ENCODE data around the gene NADSYN1. TPM values are rescaled to one million over a fixed set of nuclear protein-coding genes. Genes with fewer than 3 reads are reported as not detected.
A peak's percentile ranks its signal among the peaks of the same experiment; 100 is the strongest.

The NADSYN1 gene
- total and polyA plus RNA-seq, 9 donors, result 16.4 to 39.3 (median 22.2) TPM

GRCh38 chr11:71489311-71490043 lies 36.5 kb downstream of the NADSYN1 start:
- H3K27ac ChIP-seq (ENCODE audit: low read length), result peak overlapping the region; percentile 20
- H3K4me1 ChIP-seq (ENCODE audit: control insufficient read depth, insufficient read depth, low read length), result peaks cover 19% of the 10 kb centered on the region
- peaks cover 48% of the 10 kb centered on the region for H3K36me3 ChIP-seq (ENCODE audit: control insufficient read depth, insufficient read depth, low read length)
- 60% methylated on average over 8 of the region's 15 CpGs for WGBS (ENCODE audit: insufficient coverage)
- peak; percentile 10 for DNase-seq
- no peaks in the 10 kb centered on the region for H3K27me3 ChIP-seq (ENCODE audit: control insufficient read depth, insufficient read depth, low read length)
- H3K4me3 ChIP-seq (ENCODE audit: low read length), result no peak overlapping the region
- no peaks in the 10 kb centered on the region for H3K9me3 ChIP-seq (replicated peaks; ENCODE audit: control insufficient read depth, low read depth, low read length)

- Histone ChIP-seq H3K9me3 (replicated peaks; ENCODE audit: control insufficient read depth, low read depth, low read length) (no peaks in the 10 kb centered on the region), H3K27ac (ENCODE audit: low read length) (no peak overlapping the region), H3K4me3 (ENCODE audit: low read length) (no peak overlapping the region), H3K27me3 (ENCODE audit: control insufficient read depth, insufficient read depth, low read length) (no peaks in the 10 kb centered on the region), H3K4me1 (ENCODE audit: control insufficient read depth, insufficient read depth, low read length) (peaks cover 19% of the 10 kb centered on the region), H3K36me3 (ENCODE audit: control insufficient read depth, insufficient read depth, low read length) (peaks cover 42% of the 10 kb centered on the region)
- WGBS (ENCODE audit: insufficient coverage), result 93% methylated on average over 19 of the region's 23 CpGs
- DNase-seq, result no peak
These were observed 37.2 kb downstream of the NADSYN1 start for GRCh38 chr11:71490044-71490730.

GRCh38 chr11:71490731-71491390 lies 37.9 kb downstream of the NADSYN1 start:
- H3K36me3 ChIP-seq (ENCODE audit: control insufficient read depth, insufficient read depth, low read length), result peaks cover 37% of the 10 kb centered on the region
- DNase-seq, result no peak
- H3K27ac ChIP-seq (ENCODE audit: low read length), result no peak overlapping the region
- WGBS (ENCODE audit: insufficient coverage), result 94% methylated on average over 28 of the region's 28 CpGs
- no peak overlapping the region for H3K4me3 ChIP-seq (ENCODE audit: low read length)
- no peaks in the 10 kb centered on the region for H3K27me3 ChIP-seq (ENCODE audit: control insufficient read depth, insufficient read depth, low read length)
- H3K9me3 ChIP-seq (replicated peaks; ENCODE audit: control insufficient read depth, low read depth, low read length), result no peaks in the 10 kb centered on the region
- H3K4me1 ChIP-seq (ENCODE audit: control insufficient read depth, insufficient read depth, low read length), result peaks cover 19% of the 10 kb centered on the region

- WGBS (ENCODE audit: insufficient coverage), result 92% methylated on average over 19 of the region's 19 CpGs
- no peaks in the 10 kb centered on the region for H3K27me3 ChIP-seq (ENCODE audit: control insufficient read depth, insufficient read depth, low read length)
- no peaks in the 10 kb centered on the region for H3K9me3 ChIP-seq (replicated peaks; ENCODE audit: control insufficient read depth, low read depth, low read length)
- H3K27ac ChIP-seq (ENCODE audit: low read length), result no peak overlapping the region
- no peak overlapping the region for H3K4me3 ChIP-seq (ENCODE audit: low read length)
- peaks cover 19% of the 10 kb centered on the region for H3K4me1 ChIP-seq (ENCODE audit: control insufficient read depth, insufficient read depth, low read length)
- no peak for DNase-seq
- H3K36me3 ChIP-seq (ENCODE audit: control insufficient read depth, insufficient read depth, low read length), result peaks cover 38% of the 10 kb centered on the region
These were observed 38.5 kb downstream of the NADSYN1 start for GRCh38 chr11:71491531-71491930.

GRCh38 chr11:71491940-71492339 lies 38.9 kb downstream of the NADSYN1 start:
- DNase-seq, result no peak
- H3K27ac ChIP-seq (ENCODE audit: low read length), result no peak overlapping the region
- 76% methylated on average over 6 of the region's 9 CpGs for WGBS (ENCODE audit: insufficient coverage)
- H3K4me3 ChIP-seq (ENCODE audit: low read length), result no peak overlapping the region
- no peaks in the 10 kb centered on the region for H3K9me3 ChIP-seq (replicated peaks; ENCODE audit: control insufficient read depth, low read depth, low read length)
- peaks cover 42% of the 10 kb centered on the region for H3K36me3 ChIP-seq (ENCODE audit: control insufficient read depth, insufficient read depth, low read length)
- H3K4me1 ChIP-seq (ENCODE audit: control insufficient read depth, insufficient read depth, low read length), result peaks cover 19% of the 10 kb centered on the region
- no peaks in the 10 kb centered on the region for H3K27me3 ChIP-seq (ENCODE audit: control insufficient read depth, insufficient read depth, low read length)

GRCh38 chr11:71495286-71496230 lies 42.6 kb downstream of the NADSYN1 start:
- Histone ChIP-seq H3K9me3 (replicated peaks; ENCODE audit: control insufficient read depth, low read depth, low read length) (no peaks in the 10 kb centered on the region), H3K4me1 (ENCODE audit: control insufficient read depth, insufficient read depth, low read length) (peaks cover 11% of the 10 kb centered on the region), H3K4me3 (ENCODE audit: low read length) (no peak overlapping the region), H3K36me3 (ENCODE audit: control insufficient read depth, insufficient read depth, low read length) (peaks cover 66% of the 10 kb centered on the region), H3K27me3 (ENCODE audit: control insufficient read depth, insufficient read depth, low read length) (no peaks in the 10 kb centered on the region), H3K27ac (ENCODE audit: low read length) (no peak overlapping the region)
- WGBS (ENCODE audit: insufficient coverage), result 96% methylated on average over 17 of the region's 20 CpGs
- DNase-seq, result no peak

GRCh38 chr11:71496421-71496820 lies 43.4 kb downstream of the NADSYN1 start:
- no peaks in the 10 kb centered on the region for H3K27me3 ChIP-seq (ENCODE audit: control insufficient read depth, insufficient read depth, low read length)
- H3K36me3 ChIP-seq (ENCODE audit: control insufficient read depth, insufficient read depth, low read length), result peaks cover 61% of the 10 kb centered on the region
- no peaks in the 10 kb centered on the region for H3K9me3 ChIP-seq (replicated peaks; ENCODE audit: control insufficient read depth, low read depth, low read length)
- no peak overlapping the region for H3K27ac ChIP-seq (ENCODE audit: low read length)
- WGBS (ENCODE audit: insufficient coverage), result 94% methylated on average over 13 of the region's 13 CpGs
- no peak for DNase-seq
- no peak overlapping the region for H3K4me3 ChIP-seq (ENCODE audit: low read length)
- peaks cover 19% of the 10 kb centered on the region for H3K4me1 ChIP-seq (ENCODE audit: control insufficient read depth, insufficient read depth, low read length)

GRCh38 chr11:71498091-71498490 lies 45.1 kb downstream of the NADSYN1 start:
- Histone ChIP-seq H3K27me3 (ENCODE audit: control insufficient read depth, insufficient read depth, low read length) (no peaks in the 10 kb centered on the region), H3K4me1 (ENCODE audit: control insufficient read depth, insufficient read depth, low read length) (peaks cover 19% of the 10 kb centered on the region), H3K4me3 (ENCODE audit: low read length) (no peak overlapping the region), H3K36me3 (ENCODE audit: control insufficient read depth, insufficient read depth, low read length) (peaks cover 56% of the 10 kb centered on the region), H3K27ac (ENCODE audit: low read length) (no peak overlapping the region), H3K9me3 (replicated peaks; ENCODE audit: control insufficient read depth, low read depth, low read length) (no peaks in the 10 kb centered on the region)
- 93% methylated on average over 18 of the region's 19 CpGs for WGBS (ENCODE audit: insufficient coverage)
- DNase-seq, result no peak

- Histone ChIP-seq H3K4me3 (ENCODE audit: low read length) (no peak overlapping the region), H3K27me3 (ENCODE audit: control insufficient read depth, insufficient read depth, low read length) (no peaks in the 10 kb centered on the region), H3K36me3 (ENCODE audit: control insufficient read depth, insufficient read depth, low read length) (peaks cover 53% of the 10 kb centered on the region), H3K27ac (ENCODE audit: low read length) (no peak overlapping the region), H3K4me1 (ENCODE audit: control insufficient read depth, insufficient read depth, low read length) (peaks cover 19% of the 10 kb centered on the region), H3K9me3 (replicated peaks; ENCODE audit: control insufficient read depth, low read depth, low read length) (no peaks in the 10 kb centered on the region)
- peak; percentile 16 for DNase-seq
- WGBS (ENCODE audit: insufficient coverage), result 73% methylated on average over 7 of the region's 13 CpGs
These were observed 46.1 kb downstream of the NADSYN1 start for GRCh38 chr11:71499125-71499524.

Measured in muscle of leg (tissue), 11 donors.